Neural cell (in vitro differentiated cells): ENCODE results near the gene SEMA4F.

Experiments
- CTCF ChIP-seq: fragments of 450-650 bp; IDR thresholded peaks from 2 replicates; pipeline ENCODE4 v1.5.1; 2014; ENCODE audit warnings: antibody characterized with exemption, mild to moderate bottlenecking, moderate library complexity; ENCODE audit not compliant: poor library complexity, severe bottlenecking
- EP300 ChIP-seq: fragments of 450-650 bp; conservative IDR thresholded peaks from 2 replicates; pipeline ENCODE4 v1.6.1; 2014; ENCODE audit warnings: antibody characterized with exemption, mild to moderate bottlenecking, moderate library complexity; ENCODE audit not compliant: poor library complexity, severe bottlenecking
- REST ChIP-seq: IDR thresholded peaks from 2 replicates; pipeline ENCODE4 v1.6.1; 2012; ENCODE audit warnings: borderline replicate concordance

- no peak for TF ChIP-seq CTCF
- no peak for TF ChIP-seq REST
- TF ChIP-seq EP300, result no peak
Observed at GRCh38 chr2:74721316-74721715, 67.3 kb downstream of the SEMA4F start.
